Stimulated activated CD8-positive, alpha-beta memory T cell treated with anti-CD3 and anti-CD28 coated beads, Interleukin-2, amount 100 ng/mL, for 48 hours (primary cell): ENCODE measurements around the gene HYAL2.

Experiments used
- DNase-seq, 2 donors: peaks; one replicate each; pipeline ENCODE4 v3.0.0-alpha.2; 2020; ENCODE audit warnings: low read depth in 2 of 2

HYAL2 gene

DNA sequence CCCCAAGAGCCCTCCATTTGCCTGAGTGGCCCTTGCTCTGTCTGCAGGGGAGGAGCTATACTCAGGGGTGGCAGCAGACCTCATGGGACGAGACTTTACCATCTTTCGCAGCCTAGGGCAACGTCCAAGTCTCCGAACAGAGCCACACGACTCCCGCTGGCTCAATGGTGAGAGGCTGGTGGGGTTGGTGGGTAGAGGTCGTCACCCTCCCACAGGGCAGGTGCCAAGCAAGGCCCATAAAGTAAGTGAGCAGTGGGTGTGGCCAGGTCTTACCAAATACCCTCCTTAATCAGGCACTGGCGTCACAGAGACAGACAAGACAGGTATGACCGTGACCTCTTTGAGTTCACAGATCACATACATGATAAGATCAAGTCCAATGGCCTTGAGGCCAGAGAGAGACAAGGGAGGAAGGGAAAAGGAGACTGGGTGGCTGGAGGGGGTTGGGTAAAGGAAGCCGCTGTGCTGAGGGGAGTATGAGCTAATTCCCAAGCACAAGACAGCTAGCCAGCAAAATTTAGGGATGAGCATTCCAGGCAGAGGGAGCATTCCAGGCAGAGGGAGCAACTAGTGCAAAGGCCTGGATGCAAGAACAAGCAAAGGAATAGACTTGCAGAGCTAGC lies 51.1 kb downstream of the HYAL2 start:
- no peak for DNase-seq

DNA sequence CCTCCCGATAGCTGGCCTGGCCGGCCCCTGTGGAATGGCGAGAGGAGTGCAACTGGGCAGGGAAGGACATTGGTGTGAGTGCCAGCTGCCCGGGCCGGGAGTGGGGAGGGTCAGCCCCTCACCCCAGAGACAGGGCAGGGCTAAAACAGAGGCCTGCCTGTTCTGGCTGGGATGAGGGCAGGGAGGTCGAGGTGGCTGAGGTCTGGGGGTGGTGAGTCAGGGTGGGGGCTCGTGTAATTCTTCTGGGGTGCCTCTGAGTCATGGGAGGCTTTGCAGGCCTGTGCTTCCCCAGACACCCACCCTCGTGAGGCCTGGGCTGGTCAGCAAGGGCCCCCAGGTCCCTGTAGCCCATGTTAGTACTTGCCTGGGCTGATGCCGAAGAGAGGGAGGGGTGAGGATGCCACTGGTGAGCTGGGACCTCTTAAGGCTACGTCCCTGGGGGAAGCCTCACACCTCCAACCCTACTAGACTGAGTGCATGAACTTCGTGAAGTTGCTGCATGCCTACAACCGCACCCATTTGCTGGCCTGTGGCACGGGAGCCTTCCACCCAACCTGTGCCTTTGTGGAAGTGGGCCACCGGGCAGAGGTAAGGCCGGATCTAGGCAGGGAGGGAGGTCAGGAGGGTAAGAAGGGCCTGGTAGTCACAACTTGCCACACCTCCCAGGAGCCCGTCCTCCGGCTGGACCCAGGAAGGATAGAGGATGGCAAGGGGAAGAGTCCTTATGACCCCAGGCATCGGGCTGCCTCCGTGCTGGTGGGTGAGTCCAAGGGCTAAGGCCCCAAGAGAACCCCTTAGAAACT lies 51.9 kb downstream of the HYAL2 start:
- no peak for DNase-seq

DNA sequence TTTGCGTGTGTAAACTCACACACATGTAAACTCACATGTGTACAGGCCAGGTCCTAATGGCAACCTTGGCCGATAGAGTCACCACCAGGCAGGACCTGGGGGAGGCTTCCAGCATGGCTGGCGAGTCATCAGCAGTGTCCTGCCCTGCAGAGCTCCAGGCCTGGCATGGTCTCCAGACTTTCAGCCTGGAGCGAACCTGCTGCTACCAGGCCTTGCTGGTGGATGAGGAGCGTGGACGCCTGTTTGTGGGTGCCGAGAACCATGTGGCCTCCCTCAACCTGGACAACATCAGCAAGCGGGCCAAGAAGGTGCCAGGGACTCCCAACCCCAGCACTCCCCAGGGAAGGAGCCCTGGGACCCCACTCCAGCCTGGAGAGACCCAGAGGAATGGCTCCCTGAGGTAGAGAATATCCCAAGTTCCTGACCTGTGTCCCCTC lies 52.5 kb downstream of the HYAL2 start:
- DNase-seq, result no peak

DNA sequence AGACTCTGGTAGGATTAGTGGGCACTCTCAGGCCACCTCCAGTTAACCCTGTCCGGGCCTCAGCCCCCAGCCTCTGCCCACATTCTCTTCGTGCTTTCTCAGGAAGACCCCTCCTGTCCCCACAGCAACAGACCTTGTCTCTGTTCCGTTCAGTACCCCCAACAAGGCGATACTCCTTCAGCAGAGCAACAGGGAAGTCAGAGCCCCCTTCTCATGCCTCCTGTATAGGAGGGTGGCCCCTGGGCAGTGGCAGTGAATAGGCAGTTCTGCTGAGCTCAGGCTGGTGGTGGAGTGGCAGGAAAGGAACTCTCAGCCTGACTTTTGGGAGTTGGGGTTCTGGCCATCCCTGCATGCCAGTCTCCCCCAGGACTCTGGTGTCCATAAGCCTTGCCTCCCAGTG lies 53.1 kb downstream of the HYAL2 start:
- DNase-seq, result no peak

DNA sequence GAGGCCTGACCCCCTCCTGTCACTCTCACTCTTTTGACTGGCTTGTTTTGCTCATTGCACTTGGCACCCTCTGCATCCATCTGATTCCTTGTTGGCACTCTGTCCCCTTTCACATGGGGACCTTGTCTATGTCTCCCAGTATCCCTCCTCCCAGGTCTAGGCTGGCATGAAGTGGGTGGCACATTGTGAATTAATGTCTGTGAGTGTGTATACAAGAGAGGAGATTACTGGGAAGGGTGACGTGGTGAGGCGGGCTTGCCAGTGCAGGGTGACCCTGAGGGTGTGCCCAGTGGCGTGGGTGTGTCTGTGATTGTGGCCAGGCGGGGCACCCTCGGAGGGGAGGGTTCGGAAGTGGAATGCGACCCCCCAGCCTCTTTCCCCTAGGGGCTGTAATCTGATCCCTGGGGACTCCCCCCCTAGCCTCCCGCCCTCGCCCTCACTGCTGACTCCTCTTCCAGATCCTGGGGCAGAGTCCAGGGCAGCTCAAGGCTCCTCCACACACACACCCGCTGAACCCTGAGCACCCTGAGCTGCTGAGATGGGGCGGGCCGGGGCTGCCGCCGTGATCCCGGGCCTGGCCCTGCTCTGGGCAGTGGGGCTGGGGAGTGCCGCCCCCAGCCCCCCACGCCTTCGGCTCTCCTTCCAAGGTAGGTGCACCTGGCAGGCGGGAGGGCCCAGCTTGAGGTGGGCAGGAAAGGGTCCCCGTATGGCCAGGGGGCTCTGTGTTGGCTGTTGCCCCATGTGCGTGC lies 53.7 kb downstream of the HYAL2 start, which contains the start of gene SEMA3B:
SEMA3B (plus strand) TSS at position 445 of the 749 bp plus-strand sequence; CDS start at position 539, 94 bp downstream.
- DNase-seq, result no peak

DNA sequence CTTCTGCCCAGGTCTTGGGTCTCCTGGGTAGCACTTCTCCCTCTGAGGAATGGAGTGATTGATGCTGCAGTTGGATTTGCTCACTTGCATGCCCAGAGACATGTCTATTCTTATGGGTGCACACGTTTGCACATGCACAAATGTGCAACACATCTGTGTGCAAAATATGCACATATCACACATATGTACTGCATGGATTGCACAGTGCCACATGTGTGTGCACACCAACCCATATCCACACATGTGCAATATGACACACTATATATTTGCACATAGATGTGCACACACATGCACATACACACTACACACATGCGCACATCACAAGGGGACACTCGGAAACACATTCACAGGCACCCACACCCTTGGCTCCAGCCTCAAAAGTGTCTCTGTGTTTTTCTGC lies 54.3 kb downstream of the HYAL2 start:
- no peak for DNase-seq
